RKO (cell line): ENCODE data around the gene MOV10L1.

Experiments used
- DNase-seq: peaks from one replicate; pipeline ENCODE4 v3.0.0-alpha.2; 2016; ENCODE audit warnings: low spot score

The MOV10L1 gene

DNA sequence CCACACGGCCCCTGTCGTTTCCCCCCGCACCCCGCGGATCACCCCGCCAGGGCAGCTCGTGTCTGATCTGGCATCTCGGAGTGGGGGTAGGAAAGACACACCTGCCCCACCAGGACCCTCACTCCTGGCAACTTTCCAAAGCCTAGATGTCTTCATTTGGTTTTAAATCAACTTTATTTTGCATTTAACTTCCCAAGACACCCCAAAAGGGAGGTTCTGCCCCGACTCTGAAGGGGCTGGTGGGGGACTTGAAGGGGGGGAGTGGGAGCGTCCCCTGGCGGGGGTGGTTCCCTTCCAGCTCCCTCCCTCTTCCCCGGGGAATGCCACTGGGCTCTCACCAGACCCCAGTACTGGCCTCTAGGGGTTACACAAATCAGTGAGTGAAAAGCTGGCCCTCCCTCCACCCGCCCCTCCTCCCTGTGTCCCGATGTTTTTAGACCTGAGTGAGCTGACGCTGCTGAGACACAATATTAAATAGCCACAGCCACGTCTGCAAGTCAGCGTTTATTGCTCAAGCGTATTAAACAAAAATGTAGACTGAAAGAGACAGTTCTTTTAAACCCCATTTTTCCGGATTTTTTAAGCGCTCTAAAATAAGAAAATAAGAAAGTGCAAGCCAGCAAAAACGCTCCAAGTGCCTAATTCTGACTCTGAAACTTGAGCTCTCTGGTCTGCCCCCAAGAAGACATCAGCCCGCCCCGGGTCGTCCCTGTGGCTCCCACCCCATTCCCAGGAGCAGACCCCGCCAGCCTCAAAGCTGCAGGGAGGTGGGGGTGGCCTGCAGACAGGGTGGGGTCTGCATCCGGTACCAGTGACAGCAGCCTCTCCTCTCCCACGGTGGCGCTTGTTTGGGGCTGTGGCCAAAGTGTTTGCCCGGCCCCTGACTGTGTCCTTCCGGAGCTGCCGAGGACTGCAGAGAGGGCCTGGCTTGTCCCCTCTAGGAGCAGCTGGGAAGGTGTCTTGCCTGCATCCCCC lies 30.6 kb upstream of the MOV10L1 start:
- peak; percentile 18 for DNase-seq

DNA sequence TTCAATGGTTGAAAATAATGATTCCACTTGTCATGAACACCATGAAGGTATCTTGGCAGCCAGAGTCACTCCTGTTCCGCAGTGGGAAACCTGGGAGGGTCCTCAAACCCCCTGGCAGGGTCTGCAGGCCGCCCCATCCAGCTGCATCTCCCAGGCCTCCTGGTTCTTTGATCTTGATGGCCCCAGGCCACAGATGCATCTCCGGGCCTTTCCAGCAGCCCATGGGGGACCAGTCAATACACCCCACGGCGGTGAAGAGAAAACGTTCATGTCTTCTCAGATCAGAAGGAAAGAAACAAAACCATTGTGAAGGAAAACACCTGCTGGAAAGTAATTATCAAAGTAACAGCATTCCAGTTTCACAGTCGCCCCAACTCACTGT lies 29.9 kb upstream of the MOV10L1 start:
- no peak for DNase-seq

DNA sequence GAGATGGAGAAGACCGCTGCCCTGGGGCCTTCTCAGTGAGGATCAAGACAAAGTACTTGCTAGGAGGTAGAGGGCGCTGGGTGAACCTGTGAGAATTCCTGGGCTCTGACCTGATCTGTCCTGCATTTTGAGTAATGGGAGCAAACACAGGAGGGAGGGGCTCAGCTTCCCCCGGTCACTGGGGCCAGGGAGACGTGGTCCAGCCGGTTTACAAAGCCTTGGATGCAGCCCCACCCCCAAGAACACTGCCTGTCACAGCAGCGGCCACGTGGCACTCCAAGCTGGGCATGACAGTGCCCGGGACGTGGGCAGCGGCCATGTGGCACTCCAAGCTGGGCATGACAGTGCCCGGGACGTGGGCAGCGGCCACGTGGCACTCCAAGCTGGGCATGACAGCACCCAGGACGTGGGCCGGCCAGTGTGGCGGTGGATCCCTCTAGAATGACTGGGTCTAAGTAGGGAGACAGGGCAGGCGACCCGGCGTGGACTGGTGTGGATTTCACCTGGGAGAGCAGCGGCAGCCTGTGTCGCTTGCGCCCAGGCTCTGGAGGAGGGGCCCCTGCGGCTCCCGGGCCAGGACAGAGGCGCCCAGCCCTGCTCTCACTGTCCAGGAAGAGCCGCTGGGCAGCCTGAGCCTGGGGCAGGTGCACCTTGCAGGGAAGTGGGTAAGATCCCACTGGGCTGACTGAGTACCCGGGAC lies 29.2 kb upstream of the MOV10L1 start:
- DNase-seq = no peak

DNA sequence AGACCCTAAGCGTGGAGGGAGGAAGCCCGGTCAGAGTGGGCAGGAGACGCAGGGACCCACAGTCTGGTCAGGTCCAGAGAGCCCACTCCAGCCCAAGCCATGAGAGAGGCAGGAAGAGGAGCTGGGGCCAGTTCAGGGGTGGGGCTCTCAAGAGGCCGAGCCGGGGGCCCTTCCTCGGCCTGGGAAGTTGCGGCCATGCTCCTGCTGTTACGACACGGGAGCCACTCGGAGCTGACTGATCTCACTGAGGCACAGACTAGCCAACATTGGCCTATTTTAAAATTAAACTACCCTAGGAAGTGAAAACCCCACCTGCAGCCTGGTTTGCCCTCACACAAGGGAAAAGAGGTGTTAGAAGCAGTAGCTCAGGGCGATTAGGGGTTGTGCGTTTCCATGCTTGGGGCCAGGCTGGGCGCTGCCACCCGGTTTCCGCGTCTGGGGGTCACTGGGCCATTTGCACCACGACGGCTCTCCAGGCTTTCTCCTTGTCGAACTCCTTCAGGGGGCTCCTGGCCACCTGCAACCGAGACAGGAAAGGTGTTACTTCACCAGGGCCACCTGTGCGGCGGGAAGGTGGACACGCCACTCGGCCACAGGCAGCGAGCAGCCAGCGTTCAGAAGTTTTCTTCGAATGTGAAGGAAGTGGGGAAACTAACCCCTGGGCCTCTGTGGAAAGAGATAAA lies 28.5 kb upstream of the MOV10L1 start:
- DNase-seq = no peak

DNA sequence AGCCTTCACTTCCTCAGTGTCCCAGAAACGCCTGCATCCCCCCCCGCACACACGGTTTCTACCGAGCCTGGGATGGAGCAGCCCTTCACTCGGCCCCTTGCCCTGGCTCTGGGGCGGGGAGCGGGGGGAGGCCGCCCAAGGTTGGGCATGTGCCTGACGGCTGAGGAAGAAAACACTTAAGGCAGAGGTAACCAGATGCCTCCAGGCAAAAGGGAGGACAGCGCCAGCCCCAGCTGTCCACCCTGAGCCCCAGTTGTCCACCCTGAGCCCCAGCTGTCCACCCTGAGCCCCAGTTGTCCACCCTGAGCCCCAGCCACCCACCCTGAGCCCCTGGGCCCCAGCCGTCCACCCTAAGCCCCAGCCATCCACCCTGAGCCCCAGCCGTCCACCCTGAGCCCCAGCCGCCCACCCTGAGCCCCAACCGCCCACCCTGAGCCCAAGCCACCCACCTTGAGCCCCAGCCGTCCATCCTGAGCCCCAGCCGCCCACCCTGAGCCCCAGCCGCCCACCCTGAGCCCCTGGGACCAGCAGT lies 27.9 kb upstream of the MOV10L1 start:
- no peak for DNase-seq

DNA sequence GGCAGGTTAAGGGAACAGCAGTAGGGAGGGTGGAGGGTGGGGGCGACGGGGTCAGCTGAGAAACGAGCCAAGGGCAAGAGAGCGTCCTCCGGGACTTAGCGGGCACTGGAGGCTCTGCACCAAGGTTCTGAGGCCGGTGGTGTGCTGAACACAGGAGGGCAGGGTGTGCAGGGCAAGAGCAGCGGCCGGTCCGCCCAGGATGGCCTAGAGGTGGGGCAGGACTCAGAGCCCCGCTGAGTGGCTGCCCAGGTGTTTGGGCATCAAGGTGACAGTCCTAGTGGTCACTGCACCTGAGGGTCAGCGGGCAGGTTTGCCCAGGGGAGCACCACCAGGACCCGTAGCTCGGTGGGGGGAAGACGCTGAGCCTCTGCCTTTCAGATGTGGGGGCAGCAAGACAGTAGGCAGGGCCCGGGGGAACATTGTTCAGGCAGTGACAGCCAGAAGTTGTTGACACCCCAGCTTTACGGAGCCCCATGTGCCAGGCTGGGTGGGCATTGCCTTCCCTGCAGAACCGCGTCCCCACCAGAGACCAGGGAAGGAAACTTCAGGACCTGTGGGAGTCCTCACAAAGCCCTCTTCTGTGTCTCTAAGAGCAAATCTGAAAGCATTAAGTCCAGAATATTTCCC lies 27.2 kb upstream of the MOV10L1 start:
- no peak for DNase-seq

DNA sequence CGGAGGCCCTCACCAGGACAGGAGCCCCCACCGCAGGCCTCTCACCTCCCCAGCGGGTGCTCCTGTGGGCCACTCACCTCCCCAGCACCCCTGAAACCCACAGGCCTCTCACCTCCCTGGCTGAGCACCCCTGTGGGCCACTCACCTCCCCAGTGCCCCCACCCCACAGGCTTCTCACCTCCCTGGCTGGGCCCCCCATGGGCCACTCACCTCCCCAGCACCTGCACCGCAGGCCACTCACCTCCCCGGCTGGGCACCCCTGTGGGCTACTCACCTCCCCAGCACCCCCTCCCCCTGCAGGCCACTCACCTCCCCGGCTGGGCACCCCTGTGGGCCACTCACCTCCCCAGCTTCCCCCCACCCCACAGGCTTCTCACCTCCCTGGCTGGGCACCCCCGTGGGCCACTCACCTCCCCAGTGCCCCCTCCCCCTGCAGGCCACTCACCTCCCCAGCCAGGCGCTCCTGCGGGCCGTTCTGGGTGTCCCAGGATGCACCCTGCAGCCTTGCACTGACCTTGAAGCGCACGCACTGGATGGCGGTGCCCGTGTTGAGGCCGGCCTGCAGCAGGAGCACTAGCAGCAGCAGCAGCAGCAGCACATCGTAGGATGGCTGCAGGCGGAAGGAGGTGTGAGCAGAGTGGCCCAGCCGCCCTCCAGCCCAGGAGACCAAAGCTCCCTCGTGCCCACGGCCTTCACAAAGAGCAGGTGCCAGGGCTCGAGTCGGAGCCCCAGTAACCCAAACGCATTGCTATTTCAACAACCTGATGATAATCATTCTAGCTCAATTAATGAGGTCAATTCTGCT lies 26.0 kb upstream of the MOV10L1 start:
- DNase-seq = no peak

DNA sequence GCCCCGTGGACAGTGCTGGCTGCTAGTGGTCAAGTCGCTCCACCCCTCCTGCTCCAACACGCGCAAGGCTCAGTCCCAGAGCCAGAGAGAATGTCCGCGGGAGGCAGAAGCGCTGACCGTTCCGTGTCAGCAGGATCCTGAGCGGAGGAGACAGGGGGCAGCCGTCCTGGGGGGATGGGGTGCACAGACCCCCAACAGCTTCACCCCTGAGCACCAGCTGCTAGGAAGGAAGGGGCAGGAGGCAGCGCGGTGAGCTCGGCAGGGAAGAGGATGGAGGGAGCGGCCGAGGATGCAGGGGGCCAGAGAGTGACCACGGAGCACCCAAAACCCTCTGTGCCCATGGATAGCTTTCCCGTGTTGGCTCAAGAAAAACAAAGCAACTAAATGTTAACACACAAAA lies 25.4 kb upstream of the MOV10L1 start:
- DNase-seq = no peak

DNA sequence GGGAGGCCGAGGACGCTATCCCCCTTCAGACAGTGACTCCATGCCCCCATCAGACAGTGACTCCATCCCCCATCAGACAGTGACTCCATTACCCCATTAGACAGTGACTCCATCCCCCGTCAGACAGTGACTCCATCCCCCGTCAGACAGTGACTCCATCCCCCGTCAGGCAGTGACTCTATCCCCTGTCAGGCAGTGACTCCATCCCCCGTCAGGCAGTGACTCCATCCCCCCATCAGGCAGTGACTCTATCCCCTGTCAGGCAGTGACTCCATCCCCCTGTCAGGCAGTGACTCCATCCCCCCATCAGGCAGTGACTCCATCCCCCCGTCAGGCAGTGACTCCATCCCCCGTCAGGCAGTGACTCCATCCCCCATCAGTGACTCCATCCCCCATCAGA lies 22.6 kb upstream of the MOV10L1 start:
- DNase-seq = peak; percentile 53

DNA sequence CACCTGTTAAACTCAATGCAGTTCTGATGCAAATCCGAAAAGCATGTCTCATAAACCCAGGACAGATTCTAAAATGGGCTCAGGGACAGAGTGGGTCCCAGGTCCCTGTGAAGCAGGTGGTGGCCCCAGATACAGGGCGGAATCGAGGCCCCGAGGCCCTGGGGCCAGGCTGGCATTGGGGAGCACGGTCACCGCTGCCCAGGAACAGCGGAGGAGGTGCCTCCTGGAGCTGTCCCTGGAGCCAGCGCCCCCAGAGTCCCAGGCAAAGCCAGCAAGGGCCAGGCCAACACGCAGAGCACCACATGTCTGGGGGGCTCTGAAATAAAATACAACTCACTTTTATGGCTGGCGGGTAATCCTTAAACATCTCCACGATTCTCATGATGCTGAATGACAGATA lies 21.7 kb upstream of the MOV10L1 start:
- no peak for DNase-seq

DNA sequence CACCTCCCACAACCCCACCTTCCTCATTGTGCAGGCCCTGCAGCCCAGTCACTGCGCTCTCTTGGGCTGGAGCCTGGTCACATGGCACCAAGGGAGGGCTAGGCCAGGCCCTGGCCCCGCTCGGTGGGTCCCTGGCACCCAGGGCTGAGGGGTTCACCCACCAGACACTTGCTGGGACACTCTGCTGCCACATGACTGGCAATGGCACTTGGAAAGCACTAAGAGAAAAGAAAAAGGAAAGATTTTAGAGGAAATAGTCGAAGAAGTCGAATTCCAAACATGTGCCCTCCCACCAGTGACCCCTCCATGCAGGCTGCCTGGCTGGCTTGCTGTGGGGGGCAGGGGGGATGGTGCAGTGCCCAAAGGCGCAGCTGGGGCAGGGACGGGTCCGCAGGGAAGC lies 19.4 kb upstream of the MOV10L1 start:
- no peak for DNase-seq

DNA sequence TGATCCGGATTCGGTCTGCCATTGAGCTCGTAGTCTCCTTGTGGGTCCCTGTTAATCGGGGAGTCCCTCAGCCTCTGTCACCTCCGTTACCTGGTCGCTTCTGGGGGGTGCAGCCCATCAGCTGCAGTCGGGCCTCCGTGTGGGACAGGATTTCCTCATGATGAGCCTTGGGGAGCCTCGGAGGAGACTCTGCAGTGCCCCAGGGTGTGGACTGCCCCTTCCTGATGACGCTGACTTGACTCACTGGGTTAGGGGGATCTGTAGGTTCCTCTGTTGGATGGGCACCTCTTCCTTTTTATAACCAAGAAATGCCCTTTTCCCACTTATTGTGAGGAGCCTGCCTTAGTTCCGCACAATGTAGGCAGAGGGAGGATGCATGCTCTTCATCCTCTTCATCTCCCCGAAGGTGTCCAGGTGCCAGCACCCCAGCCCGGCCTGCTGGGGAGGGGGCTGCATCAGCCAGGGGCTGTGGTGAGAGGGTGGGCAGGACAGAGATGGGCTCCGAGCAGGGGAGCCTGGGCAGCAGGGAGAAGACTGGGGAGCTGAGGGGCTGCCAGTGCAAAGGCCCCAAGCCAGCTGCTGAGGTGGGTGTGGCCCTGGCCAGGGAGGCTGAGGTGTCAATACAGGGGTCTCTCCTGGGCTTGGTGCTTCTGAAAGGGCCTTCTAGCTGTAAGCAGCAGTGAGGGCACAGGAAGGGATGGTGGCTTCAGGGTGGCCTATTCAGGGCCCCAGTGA lies 18.2 kb upstream of the MOV10L1 start:
- DNase-seq = no peak

DNA sequence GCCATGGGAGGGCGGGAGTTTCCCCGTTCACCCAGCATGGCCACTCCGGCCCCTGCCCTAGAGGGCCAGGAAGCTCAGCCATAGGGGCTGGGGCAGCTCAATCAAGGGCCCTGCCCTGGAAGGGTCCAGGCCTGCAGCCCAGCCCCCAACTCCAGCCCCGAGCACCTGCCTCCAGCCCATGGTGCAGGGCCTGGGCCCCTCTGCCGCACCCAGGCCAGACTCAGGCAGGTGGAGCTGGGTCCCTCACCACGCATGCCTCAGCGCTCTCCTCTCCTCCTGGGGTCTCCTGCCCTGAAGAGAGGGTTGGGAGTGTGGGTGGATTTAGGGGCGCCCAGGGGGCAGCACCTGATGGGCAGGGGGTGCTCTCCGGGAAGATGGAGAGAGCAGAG lies 17.6 kb upstream of the MOV10L1 start:
- no peak for DNase-seq

DNA sequence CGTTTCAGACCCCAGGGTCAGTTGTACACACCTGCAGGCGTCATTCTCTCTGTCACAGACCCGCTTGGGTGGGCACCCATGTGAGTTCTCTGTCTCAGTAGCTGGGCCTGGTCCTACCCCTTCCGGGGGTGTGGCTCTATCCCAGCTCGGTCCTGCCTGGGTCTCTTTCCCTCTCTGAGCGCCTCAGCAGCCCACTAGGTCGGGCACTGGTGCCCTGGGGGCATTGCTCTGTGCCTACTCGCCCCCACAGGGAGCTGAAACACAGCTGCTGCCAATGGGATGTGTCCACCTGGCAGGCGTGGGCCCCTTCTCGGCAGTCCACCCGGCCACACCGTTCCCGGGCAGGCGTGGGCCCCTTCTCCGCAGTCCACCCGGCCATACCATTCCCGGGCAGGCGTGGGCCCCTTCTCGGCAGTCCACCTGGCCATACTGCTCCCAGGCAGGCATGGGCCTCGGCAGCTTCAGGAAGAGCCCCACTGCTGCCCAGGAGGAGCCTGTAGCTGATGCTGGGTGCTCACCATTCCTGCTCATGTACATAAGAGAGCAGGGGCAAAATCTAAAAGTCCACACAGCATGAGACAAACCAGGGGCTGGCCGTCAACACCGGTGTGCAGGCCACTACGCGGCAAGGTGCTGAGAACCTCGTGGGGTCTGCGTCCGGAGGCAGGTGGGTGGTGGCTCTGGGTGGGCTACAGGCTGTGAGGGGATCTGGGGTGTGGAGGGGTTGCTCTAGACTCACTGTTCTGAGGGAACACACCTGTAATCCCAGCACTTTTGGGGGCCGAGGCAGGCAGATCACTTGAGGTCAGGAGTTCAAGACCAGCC lies 16.9 kb upstream of the MOV10L1 start:
- no peak for DNase-seq

DNA sequence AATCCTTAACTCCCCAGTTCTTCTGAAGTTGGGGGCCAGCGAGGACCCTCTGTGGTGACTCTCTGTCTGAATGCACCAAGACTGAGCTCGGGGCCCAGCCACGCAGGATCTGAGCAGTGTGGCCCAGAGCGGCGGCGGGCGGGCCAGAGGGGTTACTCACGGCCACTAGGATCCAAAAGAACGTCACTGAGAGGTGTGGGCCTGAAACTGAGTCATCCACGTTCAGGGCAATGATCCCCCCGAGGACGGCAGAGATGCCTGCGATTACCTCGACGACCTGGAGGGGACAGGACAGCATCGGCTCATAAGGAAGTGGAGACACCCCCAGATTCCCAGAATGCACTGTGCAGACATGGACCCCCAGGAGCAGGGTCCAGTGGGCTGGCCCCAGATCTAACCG lies 15.8 kb upstream of the MOV10L1 start:
- peak; percentile 20 for DNase-seq

DNA sequence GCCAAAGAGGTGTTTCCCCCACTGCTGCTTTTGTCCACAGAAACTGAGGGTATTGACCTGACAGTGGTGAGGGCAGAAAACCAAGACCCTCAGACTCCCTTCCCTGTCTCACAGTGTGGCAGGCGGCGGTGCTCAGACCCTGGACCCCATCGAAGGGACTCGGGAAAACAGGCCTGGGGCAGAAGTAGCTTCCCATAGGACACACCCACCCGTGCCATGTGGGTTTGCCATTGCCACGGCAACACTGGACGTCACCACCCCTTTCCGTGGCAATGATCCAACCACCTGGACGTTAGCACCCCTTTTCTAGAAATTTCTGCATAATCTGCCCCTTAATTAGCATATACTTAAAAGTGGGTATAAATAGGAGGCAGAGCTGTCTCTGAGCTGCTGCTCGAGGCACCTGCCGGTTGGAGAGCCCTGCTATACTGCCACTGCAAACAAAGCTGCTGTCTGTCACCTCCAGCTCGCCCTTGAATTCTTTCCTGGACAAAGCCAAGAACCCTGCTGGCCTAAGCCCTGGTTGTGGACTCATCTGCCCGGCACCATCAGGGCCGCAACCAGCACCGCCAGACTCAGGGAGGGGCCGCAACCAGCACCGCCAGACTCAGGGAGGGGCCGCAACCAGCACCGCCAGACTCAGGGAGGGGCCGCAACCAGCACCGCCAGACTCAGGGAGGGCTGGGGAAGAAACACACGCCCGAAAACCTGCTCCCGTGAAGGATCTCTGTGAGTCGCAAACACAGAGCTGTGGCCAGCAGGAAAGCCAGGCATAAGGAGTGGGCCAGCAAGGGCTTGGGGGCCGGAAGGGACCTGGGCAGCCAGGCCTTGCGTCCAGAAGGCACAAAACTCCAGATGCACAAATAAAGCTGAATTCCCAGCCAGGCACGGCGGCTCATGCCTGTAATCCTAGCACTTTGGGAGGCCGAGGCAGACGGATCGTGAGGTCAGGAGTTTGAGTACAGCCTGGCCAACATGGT lies 15.0 kb upstream of the MOV10L1 start:
- no peak for DNase-seq

DNA sequence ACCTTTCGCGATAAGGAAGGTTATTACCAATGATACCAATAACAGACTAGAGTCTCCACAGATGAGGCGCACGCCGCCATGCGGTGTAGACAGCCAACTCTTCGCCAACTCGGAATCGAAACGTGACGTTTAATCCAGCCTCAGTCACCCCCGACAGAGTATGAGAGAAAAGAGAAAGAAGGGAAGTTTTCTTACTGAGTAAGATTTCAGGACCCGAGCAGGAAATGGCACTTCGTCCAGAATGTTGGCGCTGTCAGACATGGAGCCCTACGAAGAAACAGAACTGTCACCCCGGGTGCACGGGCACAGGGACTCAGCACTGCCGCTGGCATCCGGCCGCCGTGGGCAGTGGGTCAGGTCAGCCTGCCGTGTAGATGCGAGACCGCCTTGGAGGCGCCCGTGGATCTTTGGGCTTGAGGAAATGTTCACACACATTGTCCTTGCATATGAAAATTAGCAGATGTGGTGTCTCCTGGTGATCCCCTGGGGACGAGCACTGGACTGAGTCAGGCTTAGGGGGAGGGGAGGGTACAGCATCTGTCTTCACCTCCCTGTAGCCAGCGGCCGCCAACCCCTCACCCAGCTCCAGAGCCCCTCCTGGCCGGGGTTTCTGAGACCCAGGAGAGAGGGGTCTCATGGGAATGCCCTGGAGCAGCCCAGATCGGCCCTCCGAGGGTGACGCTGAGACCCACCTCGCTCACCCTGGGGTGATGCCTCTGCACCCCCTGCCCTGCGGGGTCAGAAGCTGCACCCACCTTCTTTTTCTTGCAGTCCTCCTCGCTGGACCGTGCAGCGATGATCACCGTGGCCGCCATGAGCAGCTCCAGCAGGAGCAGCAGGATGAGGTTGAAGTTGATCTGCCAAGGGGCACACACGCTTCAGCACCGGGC lies 12.9 kb upstream of the MOV10L1 start:
- DNase-seq = no peak
